CD4-positive, alpha-beta T cell treated with Interleukin-17A for 4 hours (primary cell): ENCODE measurements around the gene TSKU.

Experiments
- DNase-seq: peaks from one replicate; pipeline ENCODE4 v3.0.0-alpha.2; 2020; ENCODE audit warnings: mixed read lengths

Gene TSKU, protein sequence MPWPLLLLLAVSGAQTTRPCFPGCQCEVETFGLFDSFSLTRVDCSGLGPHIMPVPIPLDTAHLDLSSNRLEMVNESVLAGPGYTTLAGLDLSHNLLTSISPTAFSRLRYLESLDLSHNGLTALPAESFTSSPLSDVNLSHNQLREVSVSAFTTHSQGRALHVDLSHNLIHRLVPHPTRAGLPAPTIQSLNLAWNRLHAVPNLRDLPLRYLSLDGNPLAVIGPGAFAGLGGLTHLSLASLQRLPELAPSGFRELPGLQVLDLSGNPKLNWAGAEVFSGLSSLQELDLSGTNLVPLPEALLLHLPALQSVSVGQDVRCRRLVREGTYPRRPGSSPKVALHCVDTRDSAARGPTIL

GRCh38 chr11:76783294-76783895, at the start of gene TSKU:
Gene TSKU (plus strand): TSS chr11:76783356. CDS start chr11:76795617, 12,261 bp downstream.
- no peak for DNase-seq

DNA sequence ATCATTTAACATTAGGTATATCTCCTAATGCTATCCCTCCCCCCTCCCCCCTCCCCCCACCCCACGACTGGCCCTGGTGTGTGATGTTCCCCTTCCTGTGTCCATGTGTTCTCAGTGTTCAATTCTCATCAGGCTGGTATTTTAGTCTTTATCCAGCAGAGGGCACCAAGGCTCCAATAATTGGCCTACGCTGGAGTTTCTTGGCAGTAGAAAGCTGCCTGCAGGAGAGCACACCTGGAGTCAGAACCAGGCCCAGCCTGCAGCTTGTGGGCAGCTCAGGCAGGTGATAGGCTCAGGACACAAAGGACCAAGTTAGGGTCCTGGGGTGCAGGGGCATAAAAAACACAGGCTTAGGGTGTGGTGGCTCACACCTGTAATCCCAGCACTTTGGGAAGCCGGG, 49.2 kb upstream of the TSKU start:
- peak; percentile 59 for DNase-seq

GRCh38 chr11:76734456-76735420, 48.4 kb upstream of the TSKU start:
- DNase-seq, result no peak

DNA sequence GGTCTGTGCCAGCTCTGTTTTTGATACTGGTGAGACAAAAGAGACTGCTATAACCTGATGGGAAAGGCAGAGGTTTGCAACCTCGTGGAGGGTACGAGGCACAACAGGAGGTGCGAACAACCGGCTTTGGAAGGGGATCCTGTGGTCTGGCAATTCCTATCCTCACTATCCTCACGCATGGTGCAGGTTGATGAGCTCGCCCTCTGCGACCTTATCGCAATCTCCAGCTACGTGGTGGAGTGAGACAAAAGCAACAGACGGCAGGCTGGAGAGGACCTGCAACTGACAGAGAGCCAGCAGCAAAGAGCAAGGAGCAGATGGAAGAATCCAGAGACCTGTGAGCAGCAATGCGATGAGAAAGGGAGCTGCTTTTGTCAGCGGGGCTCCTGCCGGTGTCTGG, 47.3 kb upstream of the TSKU start:
- DNase-seq, result no peak

GRCh38 chr11:76736266-76736665, 46.9 kb upstream of the TSKU start:
- no peak for DNase-seq

- no peak for DNase-seq
Measured at GRCh38 chr11:76736773-76737495, 46.2 kb upstream of the TSKU start.

DNA sequence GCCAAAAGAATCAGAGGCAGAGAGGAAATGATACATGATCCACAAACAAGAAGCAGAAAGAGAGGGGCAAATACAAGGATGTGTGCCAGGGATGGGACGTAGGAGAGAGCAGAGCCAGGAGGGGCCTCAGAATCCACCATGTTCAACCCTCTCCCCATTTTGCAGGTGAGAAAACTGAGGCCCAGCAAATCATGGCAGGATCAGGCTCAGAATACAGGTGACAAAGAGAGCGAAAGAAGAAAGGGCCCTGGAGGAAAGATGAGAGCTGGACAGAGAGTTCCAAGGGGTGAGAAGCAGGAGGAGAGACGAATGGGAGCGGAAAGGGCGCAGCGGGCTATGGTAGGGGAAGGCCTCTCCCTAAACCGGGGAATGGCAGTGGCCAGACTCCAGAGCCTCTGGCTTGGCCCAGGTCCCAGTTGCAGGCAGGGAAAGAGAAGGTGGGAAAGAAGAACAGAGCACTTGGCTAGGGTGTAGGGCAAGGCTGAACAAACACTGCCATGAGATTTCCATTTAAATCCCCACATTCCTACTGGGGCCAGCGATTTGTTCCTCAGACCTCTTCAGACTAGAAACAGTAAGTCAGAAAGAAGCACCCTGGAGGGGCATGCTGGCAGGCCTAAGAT, 44.4 kb upstream of the TSKU start:
- DNase-seq, result no peak

- no peak for DNase-seq
Measured at GRCh38 chr11:76739798-76740197, 43.4 kb upstream of the TSKU start.

GRCh38 chr11:76740772-76741171, 42.4 kb upstream of the TSKU start:
- no peak for DNase-seq

DNA sequence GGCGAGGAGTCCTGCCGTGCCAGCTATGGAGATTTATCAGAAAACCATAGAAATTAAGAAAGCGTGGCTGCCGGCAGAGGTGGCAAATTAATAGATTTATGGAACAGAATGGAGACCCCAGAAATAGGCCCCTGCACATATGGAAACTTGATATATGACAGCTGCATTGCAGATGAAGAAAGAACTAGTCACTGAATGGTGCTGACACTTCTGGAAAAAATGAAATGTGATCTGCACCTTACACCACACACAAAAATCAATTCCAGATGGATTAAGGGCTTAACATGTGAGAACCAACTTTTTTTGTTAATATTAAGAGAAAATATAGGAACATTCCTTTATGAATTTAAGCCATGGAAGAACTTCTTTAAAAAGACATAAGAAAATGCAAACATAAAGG, 40.3 kb upstream of the TSKU start:
- DNase-seq, result no peak

GRCh38 chr11:76744186-76745043, 38.7 kb upstream of the TSKU start:
- no peak for DNase-seq

DNA sequence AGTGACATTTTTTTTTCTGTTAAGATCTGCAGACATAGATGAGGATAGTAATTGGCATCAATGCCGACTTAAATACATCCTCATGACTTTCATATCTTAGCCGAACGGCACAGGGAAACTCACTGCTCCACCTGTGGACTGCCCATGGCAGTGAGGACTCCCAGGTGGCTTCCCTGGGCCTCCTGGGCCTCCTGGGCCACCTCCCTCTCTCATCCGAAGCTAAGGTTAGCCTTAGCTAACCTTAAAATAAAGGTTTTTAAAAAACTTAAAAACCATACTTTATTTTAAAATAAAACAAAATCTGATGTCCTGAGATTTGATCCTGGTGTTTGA, 38.1 kb upstream of the TSKU start:
- no peak for DNase-seq

- DNase-seq, result no peak
Measured at GRCh38 chr11:76745561-76746207, 37.5 kb upstream of the TSKU start.

DNA sequence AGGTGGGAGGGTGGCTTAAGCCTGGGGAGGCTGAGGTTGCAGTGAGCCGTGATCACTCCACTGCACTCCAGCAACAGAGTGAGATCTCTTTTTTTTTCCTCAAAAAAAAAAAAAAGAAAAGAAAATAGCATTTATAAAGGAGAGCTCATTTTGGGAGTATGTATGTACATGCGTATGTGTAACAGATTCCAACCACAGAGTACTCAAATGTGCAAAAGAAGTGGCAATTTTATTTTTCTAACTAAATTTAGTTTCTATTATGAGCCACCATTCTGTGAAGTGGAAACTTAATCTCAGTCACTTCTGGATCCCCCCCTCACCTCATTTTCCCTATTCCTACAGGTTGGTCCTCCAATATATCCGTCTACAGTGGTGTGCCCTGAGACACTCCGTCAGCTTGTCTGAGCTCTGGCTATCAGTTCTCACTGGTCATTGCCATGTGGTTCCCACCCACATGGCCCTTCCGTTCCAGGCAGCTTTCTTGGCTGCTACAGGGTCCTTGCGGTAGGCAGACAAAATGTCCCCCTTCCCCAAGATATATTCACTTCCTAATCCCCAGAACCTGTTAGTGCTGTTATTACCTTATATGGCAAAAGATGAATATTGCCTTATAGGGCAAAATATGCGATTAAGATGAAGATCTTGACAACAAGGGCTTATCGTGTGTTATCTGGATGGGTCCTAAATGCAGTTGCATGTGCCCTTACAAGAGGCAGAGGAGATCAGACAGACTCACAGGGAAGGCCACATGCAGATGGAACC, 35.8 kb upstream of the TSKU start:
- no peak for DNase-seq

DNA sequence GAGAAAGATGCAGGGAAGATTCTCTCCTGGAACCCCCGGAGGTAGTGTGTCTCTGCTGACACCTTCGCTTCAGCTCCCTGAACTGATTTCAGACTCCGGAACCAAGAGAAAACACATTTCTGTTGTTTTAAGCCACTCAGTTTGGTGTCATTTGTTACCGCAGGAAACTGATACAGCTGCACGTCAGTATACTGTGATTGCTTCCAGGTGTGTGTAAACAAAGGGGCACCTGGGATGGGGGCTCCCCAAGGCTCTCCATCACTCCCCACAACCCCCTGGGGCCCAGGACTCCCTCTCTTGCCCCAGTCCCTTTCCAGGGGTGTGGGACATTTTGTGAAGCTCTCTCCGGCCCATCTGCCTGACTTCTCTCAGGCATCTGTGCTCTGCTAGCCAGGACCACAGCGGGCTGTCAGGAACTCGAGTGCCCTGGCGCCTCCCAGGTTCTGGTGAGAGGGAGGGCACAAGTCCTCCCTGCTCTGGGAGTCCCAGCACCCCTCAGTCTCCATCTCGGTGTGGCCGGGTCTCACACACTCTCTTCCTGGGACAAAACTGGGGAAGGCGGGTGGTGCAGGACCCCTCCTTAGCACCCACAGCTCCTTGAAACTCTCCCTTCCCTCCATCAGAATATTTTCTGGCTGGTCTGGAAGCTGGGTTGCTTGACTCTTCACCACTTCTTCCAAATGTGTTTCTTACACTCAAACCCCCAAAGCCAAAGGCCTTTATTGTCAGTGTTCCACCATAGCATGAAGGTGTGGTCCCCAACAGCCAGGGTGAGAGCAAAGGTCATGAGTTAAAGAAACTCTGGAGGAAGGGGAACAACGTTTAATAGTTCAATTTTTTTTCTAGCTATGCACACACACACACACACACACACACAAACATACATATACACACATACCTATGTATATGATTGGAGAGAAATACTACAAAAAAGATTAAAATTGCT, 35.0 kb upstream of the TSKU start:
- no peak for DNase-seq

DNA sequence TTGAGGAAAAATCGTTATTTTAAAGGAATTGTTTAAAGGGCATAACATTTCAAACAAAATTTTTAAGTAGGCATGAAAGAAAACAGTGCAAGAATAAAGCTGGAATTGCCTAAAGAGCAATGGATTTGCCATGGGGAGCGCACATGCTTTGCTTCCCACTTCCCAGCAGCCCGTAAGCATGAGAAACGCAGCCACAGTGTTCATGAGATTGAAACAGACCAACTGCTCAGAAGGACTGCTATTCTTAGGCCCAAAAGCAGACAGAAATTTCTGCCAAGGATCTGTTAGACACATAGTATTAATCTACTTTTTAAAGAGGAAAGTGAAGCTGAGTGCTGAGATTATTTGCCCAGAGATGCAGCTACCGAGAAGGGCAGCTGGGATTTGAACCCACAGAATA, 34.2 kb upstream of the TSKU start:
- DNase-seq, result no peak

DNA sequence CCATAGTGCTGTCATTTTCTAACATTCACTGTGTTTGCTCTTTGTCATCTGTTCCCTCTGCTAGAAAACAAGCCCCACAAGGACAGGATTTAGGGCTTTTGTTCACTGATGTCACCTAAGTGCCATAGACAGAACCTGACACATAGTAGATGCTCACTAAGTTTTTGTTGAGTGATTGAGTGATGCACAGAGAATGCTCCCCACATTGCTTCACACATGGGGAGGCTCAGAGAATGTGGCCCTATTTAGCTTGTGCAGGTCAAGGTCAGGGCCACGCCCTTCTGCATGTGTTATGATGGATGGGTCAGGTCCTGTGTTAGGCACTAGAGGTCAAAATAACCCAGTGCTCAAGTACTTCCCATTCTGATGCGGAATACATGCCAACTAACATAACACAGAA, 33.1 kb upstream of the TSKU start:
- DNase-seq, result no peak

DNA sequence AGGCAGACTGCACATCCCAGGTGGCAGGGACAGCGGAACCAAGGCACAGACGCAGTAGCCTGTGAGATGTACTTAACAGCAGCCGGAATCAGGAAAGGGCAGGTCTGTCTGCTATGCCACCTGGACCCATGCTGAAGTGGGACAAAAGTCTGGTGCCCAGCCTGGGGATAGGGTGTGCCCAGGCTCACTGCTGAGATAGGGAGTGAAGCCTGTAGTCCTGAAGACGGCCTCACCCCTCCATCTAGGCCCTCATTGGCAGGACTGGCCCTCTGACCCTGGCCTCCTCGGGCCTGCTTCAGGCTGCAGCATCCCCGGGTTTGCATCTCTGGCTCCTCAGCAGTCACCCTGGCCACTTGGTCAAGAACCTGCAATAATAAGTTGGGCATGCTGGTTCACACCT, 32.4 kb upstream of the TSKU start:
- no peak for DNase-seq
